Stimulated activated CD4-positive, alpha-beta T cell treated with anti-CD3 and anti-CD28 coated beads, Interleukin-1b, Interleukin-23, amount 100 ng/mL, for 4 hours (primary cell): ENCODE measurements around the gene SF3A1.
A peak's percentile ranks its signal among the peaks of the same experiment; 100 is the strongest.
"Not testable (repeated sequence)": the region's sequence is repeated elsewhere in the genome, so short reads cannot be mapped to it uniquely, and the experiment has no call there.

ENCODE experiments used
- DNase-seq, 2 donors: peaks; one replicate each; pipeline ENCODE4 v3.0.0-alpha.2; 2020; ENCODE audit warnings: low read depth in 2 of 2

Gene SF3A1

DNA sequence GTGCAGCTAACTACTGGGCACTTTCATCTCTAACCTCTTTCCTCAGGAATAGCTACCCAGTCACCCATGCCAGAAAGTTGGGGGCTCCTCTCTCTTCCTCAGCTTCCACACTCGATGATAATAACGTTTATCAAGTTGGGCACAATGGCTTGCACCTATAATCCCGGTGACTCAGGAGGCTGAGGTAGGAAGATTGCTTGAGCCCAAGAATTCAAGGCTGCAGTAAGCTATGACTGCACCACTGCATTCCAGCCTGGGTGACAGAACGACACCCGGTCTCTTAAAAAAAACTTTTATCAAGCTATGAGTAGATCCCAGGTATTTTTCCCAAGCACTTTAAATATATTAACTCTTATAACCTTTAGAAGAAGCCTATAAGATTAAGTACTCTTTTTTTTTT is 2.0 kb downstream of the SF3A1 start:
- DNase-seq, result no peak

DNA sequence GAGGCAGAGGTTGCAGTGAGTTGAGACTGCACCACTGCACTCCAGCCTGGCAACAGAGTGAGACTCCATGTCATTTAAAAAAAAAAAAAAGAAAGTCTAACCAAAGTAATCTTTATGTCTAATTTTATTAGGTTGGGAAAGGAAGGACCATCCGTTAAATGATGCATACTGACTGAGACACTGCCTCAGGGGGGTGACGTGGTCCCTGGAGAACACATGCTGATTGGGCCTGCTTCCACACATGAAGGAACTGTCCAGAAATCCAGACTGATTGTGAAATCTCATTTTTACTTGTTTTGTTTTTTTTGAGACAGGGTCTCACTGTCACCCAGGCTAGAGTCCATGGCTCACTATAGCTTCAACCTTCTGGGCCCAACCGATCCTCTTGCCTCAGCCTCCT is 5.5 kb downstream of the SF3A1 start:
- DNase-seq, result no peak

DNA sequence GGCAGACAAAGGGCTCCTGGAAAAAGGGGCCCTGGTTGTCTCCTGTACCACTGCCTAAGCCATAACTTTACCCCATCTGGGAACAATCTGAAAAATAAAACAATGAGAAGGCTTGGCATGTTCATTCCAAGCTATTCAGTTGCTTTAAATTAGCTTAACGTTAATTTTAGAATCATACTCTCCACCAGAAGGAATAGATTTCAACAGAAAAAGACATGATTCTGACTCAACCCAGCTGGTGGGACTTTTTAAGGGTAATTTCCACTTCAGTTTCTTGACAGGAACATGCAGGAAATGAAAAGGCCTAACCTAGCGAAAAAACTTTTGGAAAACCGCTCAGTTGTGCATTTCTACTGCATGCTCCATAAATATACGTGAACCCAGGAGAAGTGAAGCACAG is 7.9 kb downstream of the SF3A1 start:
- no peak for DNase-seq

DNA sequence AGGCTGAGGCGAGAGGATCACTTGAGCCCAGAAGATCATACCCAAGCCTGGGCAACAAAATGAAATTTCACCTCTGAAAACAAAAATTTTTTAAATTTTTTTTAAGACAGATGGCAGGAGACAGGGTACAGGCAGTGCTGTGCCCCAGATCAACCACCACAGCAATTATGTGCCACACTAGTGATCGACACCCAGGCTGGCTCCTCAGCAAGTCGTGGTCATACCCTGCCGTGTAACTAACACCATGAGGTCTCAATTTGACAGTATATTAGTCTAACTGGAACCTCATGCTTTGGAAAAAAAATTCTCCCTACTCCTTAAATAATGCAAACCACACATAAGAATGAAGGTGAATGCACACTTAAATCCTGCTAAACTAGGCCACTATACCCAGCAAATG is 8.3 kb downstream of the SF3A1 start:
- DNase-seq, result no peak

DNA sequence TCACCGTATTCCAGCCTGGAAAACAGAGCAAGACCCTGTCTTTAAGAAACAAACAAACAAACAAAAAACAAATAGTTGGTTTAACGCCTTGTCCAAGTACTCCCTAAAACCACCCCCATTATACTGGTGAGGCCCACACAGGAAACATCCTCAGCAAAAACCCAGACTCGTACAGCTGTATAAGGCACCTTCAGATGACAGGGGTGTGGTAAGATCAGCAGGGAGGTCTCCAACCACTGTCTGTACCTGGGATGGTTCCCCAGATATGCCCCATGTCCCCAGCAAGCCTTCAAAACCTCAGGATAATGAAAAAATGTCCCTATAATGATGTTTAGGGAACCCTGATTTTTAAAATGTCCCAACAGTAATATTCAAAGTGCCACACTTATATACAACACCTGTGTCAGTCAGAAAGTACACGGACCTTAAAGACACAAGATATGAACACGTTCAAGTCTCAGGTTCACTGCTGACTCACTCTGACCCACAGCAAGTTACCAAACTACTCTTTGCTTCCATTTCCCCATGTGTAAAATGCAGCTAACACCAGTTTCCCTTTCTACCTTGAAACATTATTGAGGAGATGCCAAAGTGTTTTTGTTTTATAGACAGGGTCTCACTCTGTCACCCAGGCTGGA is 9.3 kb downstream of the SF3A1 start:
- no peak for DNase-seq

DNA sequence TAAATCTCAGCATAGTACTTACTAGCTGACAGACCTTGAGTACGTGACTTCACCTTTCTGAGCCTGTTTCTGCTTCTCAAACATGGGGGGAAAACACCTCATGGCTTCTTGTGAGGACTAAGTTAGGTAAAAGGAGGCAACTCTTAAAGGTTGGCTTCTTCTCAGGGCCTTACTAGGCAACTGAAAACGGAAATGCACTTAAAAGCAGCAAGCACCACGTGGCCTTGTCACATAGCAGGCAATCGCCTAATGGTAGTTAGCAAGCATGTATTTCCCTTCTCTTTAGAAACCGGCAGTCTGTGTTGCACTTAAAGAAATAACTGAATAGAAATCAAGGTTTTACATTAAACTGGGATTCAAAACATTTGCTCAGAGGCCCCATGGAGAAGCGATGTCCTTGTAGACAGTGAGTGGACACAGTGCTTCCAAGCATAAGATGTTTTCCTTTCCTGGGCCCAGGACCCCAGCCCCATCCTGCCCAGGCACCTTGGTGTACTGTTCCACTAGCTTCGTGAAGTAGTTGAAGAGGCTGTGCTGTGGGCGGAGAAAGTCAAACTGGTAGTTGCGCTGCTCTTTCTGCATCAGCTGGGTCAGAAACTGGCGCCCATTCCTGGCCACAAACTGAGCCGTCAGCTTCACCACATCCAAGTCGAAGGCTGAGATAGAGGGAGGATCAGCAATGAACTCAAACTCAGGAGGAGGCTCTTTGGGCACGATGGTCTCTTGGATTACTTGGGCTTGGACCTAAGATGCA is 12.1 kb downstream of the SF3A1 start:
- no peak for DNase-seq

DNA sequence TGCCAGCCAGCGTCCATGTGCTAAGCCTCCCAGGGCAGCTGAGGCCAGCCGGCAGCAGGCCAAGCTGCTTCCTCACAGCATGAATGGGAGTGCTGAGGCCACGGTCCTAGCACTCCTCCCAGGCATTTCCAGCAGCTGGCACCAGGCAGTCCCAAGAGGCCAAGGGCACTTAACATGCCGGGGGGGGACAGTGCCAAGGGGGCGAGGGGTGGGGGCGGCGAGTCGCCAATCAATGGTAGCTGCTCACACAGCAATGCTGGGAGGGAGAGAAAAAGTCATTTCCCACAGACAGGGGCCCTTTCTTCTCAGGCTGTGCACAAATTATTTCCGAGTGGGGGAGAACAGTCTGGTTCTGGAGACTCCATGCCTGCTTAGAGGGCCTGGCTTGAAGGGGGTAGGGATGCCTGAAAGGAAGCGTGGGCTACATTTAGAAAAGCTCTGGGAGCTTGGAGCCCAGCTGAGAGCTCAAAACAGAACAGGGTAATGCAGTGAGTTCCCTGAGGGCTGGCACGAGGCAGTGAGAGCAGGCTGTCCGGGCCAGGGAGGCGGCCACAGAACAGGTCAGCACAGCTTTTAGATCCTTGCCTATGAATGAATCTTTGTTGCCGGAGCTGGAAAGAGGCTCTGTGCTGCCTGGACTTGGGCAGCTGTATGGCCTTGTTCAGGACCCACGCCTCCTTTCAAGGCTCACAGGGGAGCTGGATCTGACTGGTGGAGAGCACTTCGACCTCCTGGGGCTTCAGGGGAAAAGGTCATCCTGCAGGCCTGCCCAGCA is 15.6 kb downstream of the SF3A1 start:
- no peak for DNase-seq

DNA sequence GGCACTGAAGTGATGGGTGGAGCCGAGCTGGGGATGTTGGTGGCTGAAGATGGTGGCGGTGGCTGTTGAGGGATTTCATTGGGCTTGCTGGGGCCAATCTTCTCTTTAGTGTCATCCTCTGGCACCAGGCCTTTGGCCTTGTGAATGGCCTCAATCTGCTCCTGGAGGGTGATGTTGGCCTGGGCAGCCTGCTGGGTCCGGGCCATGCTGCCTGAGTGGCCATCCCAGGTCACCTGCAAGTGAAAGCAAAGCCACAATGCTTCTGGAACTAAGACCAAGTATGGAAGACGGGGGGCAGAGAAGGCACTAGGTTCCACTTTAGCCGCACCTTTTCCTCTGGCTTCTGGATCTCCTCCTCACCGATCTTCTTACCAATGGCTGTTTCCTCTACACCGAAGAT is 17.9 kb downstream of the SF3A1 start:
- no peak for DNase-seq

DNA sequence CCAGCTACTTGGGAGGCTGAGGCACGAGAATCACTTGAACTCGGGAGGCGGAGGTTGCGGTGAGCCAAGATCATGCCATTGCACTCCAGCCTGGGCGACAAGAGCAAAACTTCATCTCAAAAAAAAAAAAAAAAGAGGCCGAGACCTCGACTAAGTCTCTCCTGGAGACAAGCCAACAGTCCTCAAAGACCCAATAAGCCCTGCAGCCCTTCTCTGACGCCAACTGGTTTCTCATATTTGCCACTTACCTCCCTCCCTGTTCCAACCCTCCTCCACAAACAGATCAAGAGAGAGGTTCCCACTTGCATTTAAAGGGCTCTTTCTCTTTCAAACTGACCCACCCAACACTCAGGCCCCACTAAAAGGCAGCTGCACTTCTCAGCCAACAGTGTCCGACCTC is 18.4 kb downstream of the SF3A1 start:
- DNase-seq, result not testable (repeated sequence)

DNA sequence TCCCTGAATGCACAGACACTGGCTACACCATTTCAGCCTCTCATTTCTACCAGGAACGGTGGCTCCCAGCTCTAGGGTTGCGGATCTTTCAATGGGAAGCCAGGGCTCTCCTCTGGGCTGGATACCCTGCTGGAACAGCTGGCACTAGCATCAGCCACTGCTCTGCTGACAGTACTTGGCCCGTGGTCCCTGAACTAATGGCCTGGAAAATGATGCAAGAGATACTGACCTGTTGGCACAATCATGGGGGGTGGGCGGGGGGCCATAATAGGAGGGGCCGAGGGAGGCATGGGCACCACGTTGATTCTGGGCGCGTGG is 19.3 kb downstream of the SF3A1 start:
- no peak for DNase-seq

DNA sequence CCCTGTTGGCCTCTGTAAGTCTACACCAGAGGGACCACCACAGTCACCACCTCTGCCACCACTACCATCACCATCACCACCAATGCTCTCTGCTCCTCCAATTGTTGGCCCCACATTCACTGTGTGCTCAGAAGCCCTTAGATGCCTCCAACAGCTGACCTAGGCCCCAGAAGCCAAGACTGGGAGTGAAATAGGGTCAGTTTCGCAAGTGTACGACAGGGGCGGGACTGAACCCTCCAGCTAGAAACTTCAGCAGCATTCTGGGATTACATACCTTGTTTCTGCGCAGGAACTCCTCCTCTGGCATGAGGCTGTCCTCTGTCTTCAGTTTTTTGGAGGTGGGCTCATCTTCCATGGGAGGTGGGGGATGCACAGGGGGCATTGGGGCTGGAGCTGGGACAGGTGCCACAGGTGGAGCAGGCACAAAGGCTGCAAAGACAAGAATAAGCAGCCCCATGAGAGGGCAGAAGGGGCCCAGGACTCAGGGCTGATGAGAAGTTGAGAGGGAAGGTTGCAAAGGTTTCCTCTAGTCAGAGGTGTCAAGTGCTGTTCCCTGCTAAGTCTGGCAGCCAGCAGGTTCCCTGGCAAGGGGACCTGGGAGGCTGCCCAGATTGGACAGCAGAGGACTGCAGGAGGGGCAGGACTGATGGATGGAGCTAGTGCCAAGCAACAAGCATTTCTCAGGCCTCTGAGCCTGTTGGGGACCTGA is 19.8 kb downstream of the SF3A1 start:
- no peak for DNase-seq

DNA sequence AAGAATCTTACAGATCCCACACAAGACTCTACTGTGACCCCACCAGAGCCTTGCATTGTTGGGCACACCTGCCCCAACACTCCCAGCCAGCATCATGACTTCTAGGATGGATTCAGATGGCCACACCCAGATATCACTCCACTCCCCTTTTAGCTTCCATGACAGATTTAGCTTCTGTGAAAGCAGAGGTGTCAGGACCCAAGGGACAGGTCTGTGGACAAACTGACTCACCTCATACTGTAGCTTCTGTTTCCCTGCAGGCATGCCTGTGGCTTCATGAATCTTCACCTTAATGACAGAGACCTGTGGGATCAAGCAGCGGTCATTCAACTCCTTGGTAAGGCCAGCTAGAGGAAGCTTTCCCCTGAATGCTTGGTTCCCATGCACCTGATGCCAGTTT is 21.5 kb downstream of the SF3A1 start:
- DNase-seq, result no peak

DNA sequence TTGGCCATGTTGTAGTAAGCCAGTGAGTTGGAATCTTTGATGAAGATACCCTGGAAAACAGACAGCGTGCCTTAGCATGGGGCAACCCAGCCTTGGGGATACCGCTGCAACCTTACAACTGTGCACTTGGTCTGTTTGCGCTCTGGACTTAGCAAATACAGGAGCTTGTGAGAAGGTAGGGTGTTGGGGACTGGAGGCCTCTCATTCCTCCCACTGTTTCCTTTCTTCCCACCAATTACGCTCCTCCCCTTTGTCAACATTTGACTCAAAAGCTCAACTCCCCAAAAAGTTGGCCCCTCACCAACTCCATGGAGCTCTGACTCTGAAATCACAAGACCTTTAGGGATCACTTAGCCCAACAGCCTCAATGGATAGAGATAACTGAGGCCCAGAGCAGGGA is 22.0 kb downstream of the SF3A1 start:
- DNase-seq, result no peak

DNA sequence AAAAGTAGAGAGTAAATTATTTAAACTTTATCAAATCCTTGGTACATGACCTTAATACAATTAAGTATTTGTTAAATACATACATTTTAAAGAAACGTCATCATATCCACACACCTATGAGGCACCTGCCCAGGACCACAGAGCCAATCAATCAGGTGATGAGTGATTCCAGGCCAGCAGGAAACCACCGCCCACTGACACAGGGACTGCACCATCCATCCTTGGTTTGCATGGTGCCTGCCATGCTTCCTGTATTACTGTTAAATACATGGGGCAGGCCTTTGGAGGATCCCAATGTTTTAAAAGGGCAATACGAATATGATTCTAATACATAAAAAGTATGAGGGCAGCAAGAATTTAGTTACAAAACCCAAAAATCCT is 23.0 kb downstream of the SF3A1 start:
- DNase-seq, result no peak

DNA sequence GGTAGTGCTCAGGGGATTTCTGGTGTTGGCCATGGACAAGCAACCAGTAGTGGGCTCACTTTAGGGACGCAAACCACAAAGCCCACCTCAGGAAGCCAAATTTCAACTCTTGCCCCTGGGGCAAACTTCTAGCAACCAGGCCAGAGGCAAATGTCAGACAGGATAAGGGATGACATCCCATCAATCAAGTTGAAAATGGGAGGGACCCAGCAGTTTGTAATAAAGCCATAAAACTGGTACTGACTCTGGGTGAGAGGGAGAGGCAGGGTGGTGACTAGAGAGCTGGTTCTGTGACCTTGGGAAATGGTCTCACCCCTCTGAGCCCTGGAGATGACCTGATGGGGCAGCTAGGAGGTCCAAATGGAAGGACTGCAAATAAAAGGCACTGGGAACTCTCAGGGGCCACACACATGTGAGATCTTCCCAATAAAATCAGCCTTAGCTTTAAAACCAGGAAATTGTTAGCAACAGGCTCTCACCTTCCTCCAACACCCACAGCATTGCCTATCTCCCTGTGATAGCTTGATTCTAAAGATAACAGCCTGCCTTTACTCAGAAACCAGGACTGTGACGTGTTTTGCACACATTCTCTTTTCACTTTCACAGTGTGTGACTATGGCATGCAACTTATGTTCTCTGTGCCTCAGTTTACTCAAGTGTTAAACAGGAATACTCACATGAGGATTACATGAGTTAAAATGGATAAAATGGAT is 23.5 kb downstream of the SF3A1 start:
- DNase-seq, result no peak

DNA sequence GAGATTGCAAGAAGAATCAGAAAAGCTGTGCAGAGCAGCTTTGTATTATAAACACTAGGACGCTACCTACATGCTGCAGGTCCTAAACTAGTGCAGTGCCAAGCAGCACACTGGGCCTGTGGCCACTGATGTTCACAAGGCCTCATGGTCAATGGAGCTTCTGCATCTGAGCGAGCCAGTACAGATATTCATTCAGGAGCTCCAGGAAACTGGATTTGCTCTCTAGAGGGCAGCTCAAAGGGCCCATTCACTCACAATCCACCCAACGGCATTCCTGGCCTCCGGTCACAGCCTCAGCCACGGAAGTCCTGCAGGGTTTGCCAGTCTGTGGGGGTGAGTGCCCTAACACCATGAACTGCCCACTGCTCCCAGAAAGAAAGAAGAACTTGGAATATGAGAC is 24.1 kb downstream of the SF3A1 start:
- no peak for DNase-seq

DNA sequence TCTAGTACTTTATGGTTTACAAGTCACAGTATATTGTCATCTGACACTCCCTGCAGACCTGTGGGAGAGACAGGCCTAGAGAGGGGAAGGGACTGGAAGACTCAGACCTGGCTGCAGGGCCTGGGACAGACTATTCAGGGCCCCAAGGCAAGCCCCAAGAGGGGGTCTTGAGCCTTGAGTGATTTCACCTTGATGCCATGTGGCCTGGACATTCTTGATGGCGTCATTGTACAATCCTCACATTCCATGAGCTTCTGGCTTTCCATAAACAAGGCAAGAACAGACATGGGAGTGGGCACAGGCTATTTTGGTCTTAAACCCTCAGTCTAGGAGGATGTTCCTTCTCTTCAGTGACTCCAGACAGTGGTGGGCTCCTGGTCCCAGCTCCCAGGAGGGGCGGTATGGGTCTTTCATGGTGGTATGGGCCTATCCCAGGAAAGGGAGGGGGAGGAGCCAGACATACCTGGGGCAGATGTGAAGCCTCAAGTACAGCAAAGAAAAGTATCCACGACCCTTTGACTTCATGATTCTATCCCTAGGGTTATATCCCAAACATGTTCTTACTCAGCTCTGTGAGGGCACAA is 28.1 kb downstream of the SF3A1 start:
- DNase-seq, result no peak

DNA sequence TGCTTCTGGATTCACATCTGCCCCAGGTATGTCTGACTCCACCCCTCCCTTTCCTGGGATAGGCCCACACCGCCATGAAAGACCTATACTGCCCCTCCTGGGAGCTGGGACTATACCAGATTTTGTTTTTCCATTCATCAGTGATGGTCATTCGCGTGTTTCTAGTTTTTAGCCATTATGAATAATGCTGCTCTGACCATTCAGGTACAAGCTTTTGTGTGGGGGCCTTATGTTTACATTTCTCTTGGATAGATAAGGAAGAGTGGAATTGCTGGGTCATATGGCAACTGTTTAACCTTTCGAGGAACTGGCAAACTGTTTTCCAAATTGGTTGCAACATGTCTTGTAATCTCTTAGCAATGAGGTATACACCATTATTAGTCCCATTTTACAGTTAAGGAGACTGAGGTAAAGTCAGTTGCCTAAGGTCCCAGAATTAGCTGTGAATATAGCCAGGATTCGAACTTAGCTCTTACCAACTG is 28.8 kb downstream of the SF3A1 start:
- DNase-seq, result no peak

DNA sequence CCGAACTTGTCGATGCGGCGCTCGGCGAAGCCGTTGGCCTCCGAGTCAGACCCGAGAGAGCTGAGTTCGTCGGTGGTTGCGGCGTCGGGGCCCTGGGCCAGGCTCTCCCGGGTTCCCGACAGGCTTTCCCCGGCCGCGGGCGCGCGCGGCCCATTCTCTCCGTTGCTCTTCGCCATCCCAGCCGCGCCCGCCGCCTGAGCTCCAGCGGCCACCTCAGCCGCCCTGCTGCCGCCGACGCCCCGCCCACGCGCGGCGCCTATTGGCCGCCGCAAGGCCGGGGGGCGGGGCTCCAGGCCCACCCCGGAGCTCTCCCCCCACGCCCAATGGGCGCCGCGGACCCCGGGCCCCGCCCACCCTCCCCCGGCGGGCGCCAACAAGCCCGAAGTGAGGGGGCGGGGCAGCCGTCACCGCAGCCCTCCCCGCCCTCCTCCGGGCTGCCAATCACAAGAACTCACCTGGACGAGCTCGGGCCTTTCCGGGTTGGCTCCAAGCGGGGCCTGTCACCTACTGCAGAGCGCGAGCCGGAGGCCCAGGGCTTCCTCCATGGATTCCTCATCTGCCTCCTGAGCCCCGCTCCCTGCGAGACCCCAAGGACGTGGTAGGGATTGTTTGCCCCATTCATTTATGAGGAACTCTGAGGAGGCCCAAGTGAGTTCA is 29.9 kb downstream of the SF3A1 start, which contains the start of gene TBC1D10A:
TBC1D10A (minus strand) TSS at position 236 of the 657 bp plus-strand sequence; CDS start at position 176, 60 bp downstream.
- DNase-seq, result peak; percentile 88 to 94

DNA sequence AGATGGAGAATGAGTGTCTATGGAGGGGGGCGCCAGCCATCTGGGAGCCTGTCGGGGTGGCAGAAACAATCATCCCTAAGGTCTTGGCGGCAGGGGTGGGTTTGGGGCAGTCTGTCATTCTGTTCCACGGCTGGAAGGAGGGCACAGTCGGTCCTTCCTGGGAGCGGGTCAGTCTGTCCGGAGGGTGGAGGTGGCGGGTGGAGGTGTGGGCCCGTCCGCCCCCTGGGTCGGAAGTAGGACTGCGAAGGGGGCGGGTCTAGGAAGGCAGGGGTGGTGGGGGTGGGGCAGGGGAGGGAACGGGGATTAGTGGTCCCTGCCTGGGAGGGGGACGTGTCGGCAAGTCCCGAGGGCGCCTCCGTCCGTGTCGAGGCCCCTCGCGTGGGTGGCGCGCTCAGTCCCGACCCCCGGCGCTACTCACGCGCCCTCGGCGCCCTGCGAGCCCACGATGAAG is 30.4 kb downstream of the SF3A1 start:
- no peak for DNase-seq
